Measurements from ENCODE around the gene IFNAR2.

Gene IFNAR2

DNA sequence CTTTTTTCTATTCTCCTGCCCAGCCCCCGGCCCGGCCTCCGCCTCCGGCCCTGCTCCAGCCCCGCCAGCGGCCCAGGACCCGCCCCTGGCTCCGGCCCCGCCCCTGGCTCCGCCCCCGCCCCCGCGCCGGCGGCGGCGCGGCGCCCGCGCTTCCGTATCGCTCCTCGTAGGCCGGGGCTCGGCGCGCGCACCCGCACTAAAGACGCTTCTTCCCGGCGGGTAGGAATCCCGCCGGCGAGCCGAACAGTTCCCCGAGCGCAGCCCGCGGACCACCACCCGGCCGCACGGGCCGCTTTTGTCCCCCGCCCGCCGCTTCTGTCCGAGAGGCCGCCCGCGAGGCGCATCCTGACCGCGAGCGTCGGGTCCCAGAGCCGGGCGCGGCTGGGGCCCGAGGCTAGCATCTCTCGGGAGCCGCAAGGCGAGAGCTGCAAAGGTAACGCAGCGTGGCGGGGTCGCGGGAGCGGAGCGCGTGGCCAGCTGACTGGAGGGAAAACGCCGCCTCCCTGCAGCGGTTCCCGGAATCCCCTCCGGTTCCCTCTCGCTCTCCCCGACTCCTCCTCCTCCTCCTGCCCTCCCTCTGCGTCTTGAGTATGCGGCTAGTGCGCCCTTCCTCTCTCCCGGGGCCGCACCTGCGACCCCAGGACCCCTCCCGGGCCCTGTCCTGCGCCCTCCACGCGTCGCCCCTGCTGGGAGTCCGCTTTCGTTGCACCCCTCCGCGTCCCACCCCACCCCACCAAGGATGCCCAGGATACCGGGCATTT lies at the start of gene IFNAR2:
TSS of gene IFNAR2 (plus strand) at position 155 of the 761 bp plus-strand sequence. CDS start 11,985 bp downstream, outside the sequence.
- peak; percentile 41 to 68 for DNase-seq

DNA sequence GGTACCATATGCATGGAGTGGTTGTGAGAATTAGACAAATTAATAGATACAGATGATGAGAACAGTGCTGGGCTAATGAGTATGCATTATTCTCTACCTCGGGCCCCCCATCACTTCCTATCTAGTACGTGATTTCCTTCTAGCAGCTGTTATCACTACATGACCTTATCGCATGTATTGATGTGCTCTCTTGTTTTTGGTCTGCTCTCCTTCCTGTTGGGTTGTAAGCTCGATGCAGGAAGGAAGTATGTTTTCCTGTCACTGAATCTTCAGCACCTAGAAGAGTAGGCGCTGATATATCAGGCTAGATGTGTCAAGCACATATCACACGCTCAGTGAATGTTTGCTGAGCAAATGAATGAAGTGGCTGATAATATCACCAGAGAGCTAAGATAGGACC lies 43.9 kb upstream of the IFNAR2 start:
- no peak for DNase-seq

DNA sequence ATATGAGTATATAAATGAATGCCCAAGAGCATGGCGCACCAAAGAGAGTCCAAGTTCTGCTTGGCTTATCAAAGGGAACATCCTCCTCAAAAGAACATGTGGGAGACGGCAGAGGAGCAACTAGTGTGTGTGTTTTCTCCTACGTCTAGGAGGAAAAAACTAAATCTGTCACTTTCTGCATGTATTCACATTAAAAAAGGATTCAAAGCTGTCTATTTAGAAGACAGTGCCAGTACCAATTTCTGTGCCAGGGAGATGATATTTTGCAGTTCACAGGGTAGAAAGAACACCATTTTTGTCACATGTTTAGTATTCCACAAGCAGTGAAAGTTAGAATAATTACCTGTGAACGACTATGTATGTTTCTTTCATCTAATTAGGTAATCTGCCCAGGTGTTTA lies 42.5 kb upstream of the IFNAR2 start:
- DNase-seq, result no peak

- DNase-seq, result no peak
Observed at GRCh38 chr21:33189237-33189636, 40.5 kb upstream of the IFNAR2 start.

- DNase-seq, result no peak
Observed at GRCh38 chr21:33189824-33190223, 39.9 kb upstream of the IFNAR2 start.

GRCh38 chr21:33196941-33197374 lies 32.8 kb upstream of the IFNAR2 start:
- peak; percentile 17 to 76 for DNase-seq

DNA sequence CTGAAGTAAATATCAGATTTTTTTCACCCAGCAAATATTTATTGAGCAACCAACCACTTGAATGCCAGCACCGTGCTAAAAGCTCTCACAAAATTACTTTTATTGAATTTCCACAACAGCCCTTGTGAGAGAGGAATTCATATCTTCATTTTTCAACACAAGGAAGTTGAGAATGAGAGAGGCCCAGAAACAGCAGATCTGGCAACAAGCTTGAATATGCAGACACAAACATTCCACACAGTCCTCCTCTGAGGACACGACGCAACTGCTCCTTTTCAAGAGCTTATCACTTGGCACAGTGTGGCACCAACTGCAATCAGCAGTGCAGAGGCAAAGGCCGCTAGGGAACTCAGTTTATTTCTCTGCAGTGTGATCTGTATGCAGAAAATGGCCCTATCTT lies 32.2 kb upstream of the IFNAR2 start:
- DNase-seq, result no peak

GRCh38 chr21:33198346-33199099 lies 31.2 kb upstream of the IFNAR2 start:
- no peak for DNase-seq

DNA sequence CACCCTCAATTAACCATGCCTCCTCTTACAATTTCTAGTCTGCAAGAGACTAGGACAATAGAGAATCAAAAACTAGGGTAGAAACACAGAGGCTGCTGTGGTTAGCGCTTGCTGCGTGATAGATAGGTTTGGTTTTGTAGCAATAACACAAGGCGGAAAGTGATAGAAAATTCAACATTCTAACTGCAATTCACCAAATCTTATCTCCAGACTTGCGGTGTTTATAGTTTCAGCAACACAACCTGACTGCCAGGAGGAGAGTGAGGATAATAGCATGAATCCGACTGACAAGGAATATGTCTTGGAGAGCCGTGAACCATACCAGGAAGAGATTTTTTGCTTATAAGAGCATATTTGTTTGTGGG lies 30.7 kb upstream of the IFNAR2 start:
- DNase-seq, result no peak

DNA sequence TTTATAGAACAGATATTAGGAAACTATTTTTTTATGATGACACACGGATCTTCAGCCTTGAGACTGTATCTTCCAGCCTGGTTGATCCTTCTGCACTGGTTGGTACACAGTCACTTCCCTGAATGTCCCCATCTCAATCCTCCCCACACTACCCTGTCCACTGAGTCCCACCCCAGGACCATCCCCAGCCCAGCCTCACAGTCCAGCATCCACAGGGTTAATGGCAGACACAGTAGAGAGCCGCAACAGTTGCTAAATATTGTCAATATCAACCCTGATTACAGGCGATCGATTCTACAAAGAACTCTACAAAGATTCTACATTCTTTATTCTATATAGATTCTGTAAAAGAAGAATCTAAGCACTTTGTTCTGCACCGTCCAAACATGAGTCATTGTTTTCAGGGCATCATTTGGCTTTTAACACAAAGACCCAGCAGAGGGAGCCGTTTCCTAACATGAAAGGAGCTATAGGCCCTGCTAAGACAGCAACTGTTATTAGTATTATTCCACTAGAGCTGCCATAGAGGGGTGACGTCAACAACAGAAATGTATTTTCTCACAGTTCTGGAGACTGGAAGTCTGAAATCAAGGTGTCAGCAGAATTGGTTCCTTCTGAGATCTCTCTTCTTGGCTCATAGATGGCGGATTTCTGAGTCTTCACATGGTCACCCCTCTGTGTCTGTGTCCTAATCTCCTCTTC lies 30.1 kb upstream of the IFNAR2 start:
- peak; percentile 88 to 90 for DNase-seq

DNA sequence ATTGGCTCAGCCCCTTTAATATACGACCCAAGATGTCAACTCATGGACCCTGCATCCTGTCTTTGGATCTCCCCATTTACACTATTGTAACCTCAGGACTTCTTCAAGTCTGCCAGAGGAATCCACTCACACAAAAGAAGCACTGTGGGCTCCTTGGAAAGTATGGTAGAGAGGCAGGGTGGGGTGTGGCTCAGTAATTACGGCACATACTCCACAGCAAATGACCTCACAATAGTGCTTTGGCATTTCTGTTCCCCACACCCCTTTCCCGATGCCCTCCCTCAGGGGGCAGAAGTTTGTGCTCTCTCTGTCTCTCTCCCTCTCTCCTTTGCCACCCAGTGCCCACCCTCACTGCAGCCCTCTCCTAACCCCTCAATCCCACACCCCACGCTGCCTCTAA lies 27.8 kb upstream of the IFNAR2 start:
- DNase-seq, result no peak

- DNase-seq, result no peak
Observed at GRCh38 chr21:33202464-33203363, 27.0 kb upstream of the IFNAR2 start.

GRCh38 chr21:33203371-33203724 lies 26.4 kb upstream of the IFNAR2 start:
- DNase-seq, result no peak

DNA sequence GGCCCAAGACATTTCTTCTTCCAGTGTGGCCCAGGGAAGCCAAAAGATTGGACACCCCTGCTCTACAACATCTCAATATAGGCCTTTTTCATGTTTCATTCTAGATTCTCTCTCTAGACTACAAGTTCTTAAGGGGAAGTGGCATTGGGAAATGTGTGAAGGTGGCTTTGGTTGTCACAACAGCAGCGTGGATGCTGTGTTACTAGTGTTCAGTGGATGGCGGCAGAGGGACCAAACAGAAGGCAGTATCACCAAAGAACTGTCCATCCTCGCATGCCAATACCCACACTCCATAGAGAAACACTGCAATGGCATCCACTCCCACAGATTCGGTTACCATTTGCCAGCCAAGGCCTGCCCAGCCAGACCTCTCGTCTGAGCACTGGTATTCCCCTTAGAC lies 24.3 kb upstream of the IFNAR2 start:
- no peak for DNase-seq

DNA sequence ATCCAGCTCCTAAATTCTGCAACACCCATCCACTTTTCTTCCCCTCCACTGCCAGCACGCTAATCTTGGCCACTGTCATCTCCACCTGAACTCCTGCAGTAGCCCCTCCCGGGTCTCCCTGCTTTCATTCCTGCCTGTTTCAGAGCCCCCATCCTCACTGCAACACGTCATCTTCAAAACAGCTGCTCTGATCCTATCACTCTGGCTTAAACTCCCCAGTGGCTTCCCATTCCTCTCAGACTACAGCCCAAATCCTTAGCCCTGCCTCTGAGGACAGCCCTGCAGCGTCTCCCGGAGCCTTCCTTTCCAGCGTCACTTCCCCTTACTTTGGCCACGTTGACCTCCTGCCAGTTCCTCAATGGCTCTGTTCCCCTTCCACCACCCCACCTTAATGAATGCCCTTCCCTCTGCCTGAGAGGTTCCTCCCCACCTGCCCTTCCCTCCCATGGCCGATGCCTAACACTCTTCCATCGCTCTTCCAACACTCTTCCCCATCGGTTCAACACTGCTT lies 22.9 kb upstream of the IFNAR2 start:
- DNase-seq, result no peak

GRCh38 chr21:33207449-33208149 lies 22.1 kb upstream of the IFNAR2 start:
- DNase-seq, result no peak

GRCh38 chr21:33208534-33208933 lies 21.2 kb upstream of the IFNAR2 start:
- DNase-seq, result no peak

GRCh38 chr21:33211305-33211704 lies 18.4 kb upstream of the IFNAR2 start:
- DNase-seq, result no peak

DNA sequence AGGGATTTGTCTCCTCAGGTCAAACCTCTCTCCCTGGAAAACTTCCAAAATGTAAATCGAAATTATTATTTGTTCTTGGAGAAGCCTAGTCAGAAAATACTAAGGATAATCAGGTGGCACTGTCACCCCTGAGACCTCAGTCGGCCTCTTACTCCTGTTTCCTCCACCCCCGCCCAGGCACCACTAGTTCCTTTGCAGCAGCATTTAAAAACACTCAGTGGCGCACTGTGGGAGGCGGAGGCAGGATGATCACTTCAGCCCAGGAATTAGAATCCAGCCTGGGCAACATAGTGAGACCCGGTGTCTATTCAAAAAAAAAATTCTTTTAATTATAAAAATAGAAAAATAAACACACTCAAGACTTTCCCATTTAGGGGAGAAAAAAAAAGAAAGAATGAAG lies 18.0 kb upstream of the IFNAR2 start:
- no peak for DNase-seq

GRCh38 chr21:33212159-33212851 lies 17.4 kb upstream of the IFNAR2 start:
- no peak for DNase-seq

DNA sequence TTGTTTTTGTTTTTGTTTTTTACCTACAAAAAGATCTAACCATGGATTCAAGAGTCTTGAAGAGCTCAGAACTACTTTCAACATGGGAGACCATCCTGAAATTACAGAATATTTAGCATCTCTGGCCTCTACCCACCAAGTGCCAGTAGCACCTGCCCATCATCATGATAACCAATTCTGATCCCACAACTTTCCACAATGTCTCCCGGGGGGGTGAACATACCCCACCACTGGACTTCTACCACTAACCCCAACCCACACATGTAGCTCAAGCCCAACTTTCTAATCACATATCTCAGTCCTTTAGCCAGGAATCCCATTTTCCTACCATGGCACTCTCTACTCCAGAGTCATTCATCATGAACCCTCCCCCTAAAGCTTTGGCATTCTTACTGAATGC lies 15.7 kb upstream of the IFNAR2 start:
- no peak for DNase-seq

Measured in NCI-H446 (cell line).